WTC11 (cell line): ENCODE results near the gene RIOX2. TPM values are rescaled to one million over a fixed set of nuclear protein-coding genes. Genes with fewer than 3 reads are reported as not detected.

Experiments
- ATAC-seq: fragments of 200-7000 bp; cut with Tn5 transposase; 2 replicates; pipeline ENCODE4 v1.10.0; 2021; ENCODE audit warnings: mild to moderate bottlenecking, moderate library complexity
- CTCF ChIA-PET: fragments of 300-600 bp; sonication (Branson Sonifier 250); formaldehyde crosslinking; loops from one replicate; lab custom pipeline; 2021; ENCODE audit warnings: antibody characterized with exemption; lab: Charles Lee
- POLR2A ChIA-PET: fragments of 350-600 bp; sonication (Branson Sonifier 250); formaldehyde crosslinking; loops from one replicate; lab custom pipeline; 2021; ENCODE audit warnings: antibody characterized with exemption; lab: Charles Lee
- DNase-seq: peaks from one replicate; pipeline ENCODE4 v3.0.0; 2021; ENCODE audit warnings: low spot score
- H3K27ac Mint-ChIP-seq: 2 replicates; pipeline ENCODE4 v1.8.0; 2021; ENCODE audit warnings: mixed read lengths
- H3K27me3 Mint-ChIP-seq: 2 replicates; pipeline ENCODE4 v1.8.0; 2021; ENCODE audit warnings: low read depth, mild to moderate bottlenecking, moderate library complexity, mixed read lengths
- H3K36me3 Mint-ChIP-seq: 2 replicates; pipeline ENCODE4 v1.8.0; 2021; ENCODE audit warnings: mixed read lengths
- H3K4me1 Mint-ChIP-seq: 2 replicates; pipeline ENCODE4 v1.8.0; 2022; ENCODE audit warnings: mixed read lengths
- H3K4me3 Mint-ChIP-seq: 2 replicates; pipeline ENCODE4 v1.8.0; 2021; ENCODE audit warnings: mild to moderate bottlenecking, moderate library complexity, mixed read lengths
- H3K9me3 Mint-ChIP-seq: 2 replicates; pipeline ENCODE4 v1.8.0; 2021; ENCODE audit warnings: mixed read lengths
- CREB1 ChIP-seq: sonication (generic); formaldehyde crosslinking; IDR thresholded peaks from 2 replicates; pipeline ENCODE4 v1.8.0; 2023; ENCODE audit warnings: mild to moderate bottlenecking, missing genetic modification reagents
- NFYB ChIP-seq: sonication (generic); formaldehyde crosslinking; conservative IDR thresholded peaks from 2 replicates; pipeline ENCODE4 v1.8.0; 2022; ENCODE audit warnings: low read depth, missing genetic modification reagents
- TP53 ChIP-seq: sonication (generic); formaldehyde crosslinking; IDR thresholded peaks from 2 replicates; pipeline ENCODE4 v1.8.1; 2023; ENCODE audit warnings: mild to moderate bottlenecking, missing genetic modification reagents
- USF1 ChIP-seq: sonication (generic); formaldehyde crosslinking; IDR thresholded peaks from 2 replicates; pipeline ENCODE4 v1.8.0; 2022; ENCODE audit warnings: mild to moderate bottlenecking, missing genetic modification reagents
- ZBTB21 ChIP-seq: sonication (generic); formaldehyde crosslinking; IDR thresholded peaks from 2 replicates; pipeline ENCODE4 v1.8.1; 2023; ENCODE audit warnings: mild to moderate bottlenecking, missing genetic modification reagents, borderline replicate concordance
- ZNF219 ChIP-seq: sonication (generic); formaldehyde crosslinking; IDR thresholded peaks from 2 replicates; pipeline ENCODE4 v1.8.0; 2023; ENCODE audit warnings: missing genetic modification reagents, mild to moderate bottlenecking, borderline replicate concordance
- ZNF232 ChIP-seq: sonication (generic); formaldehyde crosslinking; IDR thresholded peaks from 2 replicates; pipeline ENCODE4 v1.8.0; 2022; ENCODE audit warnings: mild to moderate bottlenecking, missing genetic modification reagents
- ZNF263 ChIP-seq: sonication (generic); formaldehyde crosslinking; IDR thresholded peaks from 2 replicates; pipeline ENCODE4 v1.8.1; 2022; ENCODE audit warnings: low read depth, mild to moderate bottlenecking, moderate library complexity, missing genetic modification reagents
- ZNF281 ChIP-seq: sonication (generic); formaldehyde crosslinking; IDR thresholded peaks from 2 replicates; pipeline ENCODE4 v1.8.0; 2023; ENCODE audit warnings: mild to moderate bottlenecking, missing genetic modification reagents
- ZNF425 ChIP-seq: fragments of 250-450 bp; sonication (Bioruptor Pico); conservative IDR thresholded peaks from 2 replicates; pipeline ENCODE4 v1.9.0; 2021; ENCODE audit warnings: mild to moderate bottlenecking
- ZNF532 ChIP-seq: fragments of 250-450 bp; sonication (Bioruptor Pico); IDR thresholded peaks from 2 replicates; pipeline ENCODE4 v1.9.0; 2021; ENCODE audit warnings: mild to moderate bottlenecking, borderline replicate concordance
- total RNA-seq: library from RNA; stranded (reverse); gene quantifications from 3 replicates; pipeline ENCODE4 v1.2.3, GENCODE V29; 2021
- TF ChIP-seq, protein P1 (sequence below): sonication (generic); formaldehyde crosslinking; IDR thresholded peaks from 2 replicates; pipeline ENCODE4 v1.8.1; 2023; ENCODE audit warnings: mild to moderate bottlenecking, missing genetic modification reagents
- TF ChIP-seq, protein P2 (sequence below): sonication (generic); formaldehyde crosslinking; IDR thresholded peaks from 2 replicates; pipeline ENCODE4 v1.8.1; 2023; ENCODE audit warnings: mild to moderate bottlenecking, missing genetic modification reagents
- TF ChIP-seq, protein P3 (sequence below): sonication (generic); formaldehyde crosslinking; IDR thresholded peaks from 2 replicates; pipeline ENCODE4 v1.8.1; 2022; ENCODE audit warnings: low read depth, mild to moderate bottlenecking, moderate library complexity, missing genetic modification reagents, borderline replicate concordance

The RIOX2 gene
- total RNA-seq, 1 experiment from 2014 or later: 11.0 TPM

- H3K9me3 Mint-ChIP-seq: no peaks in the 10 kb centered on the region
- POLR2A ChIA-PET: no interaction called here
- DNase-seq (no peak), ATAC-seq (no peak)
- peaks cover 10% of the 10 kb centered on the region; the same call in 1 of the 2 replicates for H3K36me3 Mint-ChIP-seq
- no peaks in the 10 kb centered on the region for H3K27me3 Mint-ChIP-seq
- TF ChIP-seq, protein P1, sequence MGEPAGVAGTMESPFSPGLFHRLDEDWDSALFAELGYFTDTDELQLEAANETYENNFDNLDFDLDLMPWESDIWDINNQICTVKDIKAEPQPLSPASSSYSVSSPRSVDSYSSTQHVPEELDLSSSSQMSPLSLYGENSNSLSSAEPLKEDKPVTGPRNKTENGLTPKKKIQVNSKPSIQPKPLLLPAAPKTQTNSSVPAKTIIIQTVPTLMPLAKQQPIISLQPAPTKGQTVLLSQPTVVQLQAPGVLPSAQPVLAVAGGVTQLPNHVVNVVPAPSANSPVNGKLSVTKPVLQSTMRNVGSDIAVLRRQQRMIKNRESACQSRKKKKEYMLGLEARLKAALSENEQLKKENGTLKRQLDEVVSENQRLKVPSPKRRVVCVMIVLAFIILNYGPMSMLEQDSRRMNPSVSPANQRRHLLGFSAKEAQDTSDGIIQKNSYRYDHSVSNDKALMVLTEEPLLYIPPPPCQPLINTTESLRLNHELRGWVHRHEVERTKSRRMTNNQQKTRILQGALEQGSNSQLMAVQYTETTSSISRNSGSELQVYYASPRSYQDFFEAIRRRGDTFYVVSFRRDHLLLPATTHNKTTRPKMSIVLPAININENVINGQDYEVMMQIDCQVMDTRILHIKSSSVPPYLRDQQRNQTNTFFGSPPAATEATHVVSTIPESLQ (CRISPR knock-in tag): no peak
- no peak for TF ChIP-seq ZBTB21 (CRISPR knock-in tag)
- no peak for TF ChIP-seq ZNF219 (CRISPR knock-in tag)
- TF ChIP-seq, protein P2, sequence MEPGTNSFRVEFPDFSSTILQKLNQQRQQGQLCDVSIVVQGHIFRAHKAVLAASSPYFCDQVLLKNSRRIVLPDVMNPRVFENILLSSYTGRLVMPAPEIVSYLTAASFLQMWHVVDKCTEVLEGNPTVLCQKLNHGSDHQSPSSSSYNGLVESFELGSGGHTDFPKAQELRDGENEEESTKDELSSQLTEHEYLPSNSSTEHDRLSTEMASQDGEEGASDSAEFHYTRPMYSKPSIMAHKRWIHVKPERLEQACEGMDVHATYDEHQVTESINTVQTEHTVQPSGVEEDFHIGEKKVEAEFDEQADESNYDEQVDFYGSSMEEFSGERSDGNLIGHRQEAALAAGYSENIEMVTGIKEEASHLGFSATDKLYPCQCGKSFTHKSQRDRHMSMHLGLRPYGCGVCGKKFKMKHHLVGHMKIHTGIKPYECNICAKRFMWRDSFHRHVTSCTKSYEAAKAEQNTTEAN: no peak
- TF ChIP-seq TP53 (CRISPR knock-in tag): no peak
- TF ChIP-seq, protein P3, sequence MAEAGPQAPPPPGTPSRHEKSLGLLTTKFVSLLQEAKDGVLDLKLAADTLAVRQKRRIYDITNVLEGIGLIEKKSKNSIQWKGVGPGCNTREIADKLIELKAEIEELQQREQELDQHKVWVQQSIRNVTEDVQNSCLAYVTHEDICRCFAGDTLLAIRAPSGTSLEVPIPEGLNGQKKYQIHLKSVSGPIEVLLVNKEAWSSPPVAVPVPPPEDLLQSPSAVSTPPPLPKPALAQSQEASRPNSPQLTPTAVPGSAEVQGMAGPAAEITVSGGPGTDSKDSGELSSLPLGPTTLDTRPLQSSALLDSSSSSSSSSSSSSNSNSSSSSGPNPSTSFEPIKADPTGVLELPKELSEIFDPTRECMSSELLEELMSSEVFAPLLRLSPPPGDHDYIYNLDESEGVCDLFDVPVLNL: no peak
- TF ChIP-seq NFYB (CRISPR knock-in tag): no peak
- no peak for TF ChIP-seq ZNF263 (CRISPR knock-in tag)
- TF ChIP-seq ZNF232 (CRISPR knock-in tag): no peak
- no peak for TF ChIP-seq ZNF281 (CRISPR knock-in tag)
- TF ChIP-seq USF1 (CRISPR knock-in tag): no peak
- no peak for TF ChIP-seq ZNF425 (CRISPR knock-in tag)
- no peak for TF ChIP-seq CREB1 (CRISPR knock-in tag)
- no peak for TF ChIP-seq ZNF532 (CRISPR knock-in tag)
- CTCF ChIA-PET: no interaction called here
- H3K4me1 Mint-ChIP-seq: peaks cover 12% of the 10 kb centered on the region
- H3K4me3 Mint-ChIP-seq: no peak overlapping the region
- no peak overlapping the region for H3K27ac Mint-ChIP-seq
Measured at GRCh38 chr3:97948351-97949109, 23.7 kb downstream of the RIOX2 start.
